Measurements from ENCODE around the gene SLC34A3.
"Not testable (repeated sequence)": the region's sequence is repeated elsewhere in the genome, so short reads cannot be mapped to it uniquely, and the experiment has no call there.

SLC34A3 gene

GRCh38 chr9:137237759-137238726, 7.3 kb downstream of the SLC34A3 start:
- DNase-seq (ENCODE audit: low read depth), result no peak
- no peak overlapping the region for H3K4me3 ChIP-seq (ENCODE audit: low read depth, low read length)

GRCh38 chr9:137239541-137240200, 9.0 kb downstream of the SLC34A3 start:
- not testable (repeated sequence) for DNase-seq (ENCODE audit: low read depth)
- peak overlapping the region; percentile 71 for H3K4me3 ChIP-seq (ENCODE audit: low read depth, low read length)

- DNase-seq (ENCODE audit: low read depth), result no peak
- peak overlapping the region; percentile 71 for H3K4me3 ChIP-seq (ENCODE audit: low read depth, low read length)
These were observed 9.7 kb downstream of the SLC34A3 start for GRCh38 chr9:137240318-137240840.

GRCh38 chr9:137240841-137241489, 10.3 kb downstream of the SLC34A3 start, which contains the start of gene TUBB4B:
TSS of gene TUBB4B (plus strand) at chr9:137241287. CDS start at chr9:137241361, 74 bp downstream.
- DNase-seq (ENCODE audit: low read depth), result peak; percentile 100
- H3K4me3 ChIP-seq (ENCODE audit: low read depth, low read length), result peak within 1 kb of the TSS; percentile 85

- no peak for DNase-seq (ENCODE audit: low read depth)
- H3K4me3 ChIP-seq (ENCODE audit: low read depth, low read length), result peak overlapping the region; percentile 85
These were observed 11.0 kb downstream of the SLC34A3 start for GRCh38 chr9:137241490-137242268.

- no peak for DNase-seq (ENCODE audit: low read depth)
- peak overlapping the region; percentile 85 for H3K4me3 ChIP-seq (ENCODE audit: low read depth, low read length)
These were observed 11.8 kb downstream of the SLC34A3 start for GRCh38 chr9:137242269-137243203.

- H3K4me3 ChIP-seq (ENCODE audit: low read depth, low read length); DNase-seq (ENCODE audit: low read depth): not testable (repeated sequence)
These were observed 12.5 kb downstream of the SLC34A3 start for GRCh38 chr9:137243266-137243625.

GRCh38 chr9:137243626-137244485, 13.2 kb downstream of the SLC34A3 start:
- H3K4me3 ChIP-seq (ENCODE audit: low read depth, low read length), result no peak overlapping the region

GRCh38 chr9:137244486-137245449, 14.1 kb downstream of the SLC34A3 start:
- DNase-seq (ENCODE audit: low read depth), result no peak
- no peak overlapping the region for H3K4me3 ChIP-seq (ENCODE audit: low read depth, low read length)

More at GRCh38 chr9:137243626-137244485, 13.2 kb downstream of the SLC34A3 start:
- no peak for DNase-seq (ENCODE audit: low read depth)

- no peak overlapping the region for H3K4me3 ChIP-seq (ENCODE audit: low read depth, low read length)
- DNase-seq (ENCODE audit: low read depth), result no peak
These were observed 15.0 kb downstream of the SLC34A3 start for GRCh38 chr9:137245450-137246421.

- no peak overlapping the region for H3K4me3 ChIP-seq (ENCODE audit: low read depth, low read length)
- DNase-seq (ENCODE audit: low read depth), result no peak
These were observed 16.6 kb downstream of the SLC34A3 start for GRCh38 chr9:137247135-137247915.

GRCh38 chr9:137247916-137248175, 17.1 kb downstream of the SLC34A3 start:
- no peak for DNase-seq (ENCODE audit: low read depth)
- H3K4me3 ChIP-seq (ENCODE audit: low read depth, low read length), result no peak overlapping the region

- no peak overlapping the region for H3K4me3 ChIP-seq (ENCODE audit: low read depth, low read length)
- no peak for DNase-seq (ENCODE audit: low read depth)
These were observed 19.9 kb downstream of the SLC34A3 start for GRCh38 chr9:137250329-137251193.

GRCh38 chr9:137251194-137251461, 20.4 kb downstream of the SLC34A3 start, which contains the start of gene STPG3:
TSS of gene STPG3 (plus strand) at chr9:137251286. CDS start at chr9:137251287, 1 bp downstream.
- H3K4me3 ChIP-seq (ENCODE audit: low read depth, low read length), result no peak within 1 kb of the TSS
- no peak for DNase-seq (ENCODE audit: low read depth)

All from skeletal muscle cell (primary cell).